IPS DF 19.7 (cell line): ENCODE data around the gene TMEM181.
"Not testable (repeated sequence)": the region's sequence is repeated elsewhere in the genome, so short reads cannot be mapped to it uniquely, and the experiment has no call there.

ENCODE experiments used
- DNase-seq: peaks from one replicate; pipeline ENCODE4 v3.0.0-alpha.2; 2013; ENCODE audit warnings: low read depth, low spot score

The TMEM181 gene

GRCh38 chr6:158559895-158560835, at the start of gene TMEM181:
Gene TMEM181 (plus strand): TSS chr6:158560091. CDS start chr6:158560225, 134 bp downstream.
- no peak for DNase-seq

- DNase-seq, result no peak
Observed at GRCh38 chr6:158512809-158513208, 47.1 kb upstream of the TMEM181 start.

GRCh38 chr6:158514176-158514575, 45.7 kb upstream of the TMEM181 start:
- no peak for DNase-seq

- no peak for DNase-seq
Observed at GRCh38 chr6:158514991-158515390, 44.9 kb upstream of the TMEM181 start.

- DNase-seq, result no peak
Observed at GRCh38 chr6:158516098-158516497, 43.8 kb upstream of the TMEM181 start.

GRCh38 chr6:158517038-158517437, 42.9 kb upstream of the TMEM181 start:
- no peak for DNase-seq

- DNase-seq, result no peak
Observed at GRCh38 chr6:158517581-158517980, 42.3 kb upstream of the TMEM181 start.

- peak; percentile 88 for DNase-seq
Observed at GRCh38 chr6:158518191-158519127, 41.4 kb upstream of the TMEM181 start.

GRCh38 chr6:158519300-158519699, 40.6 kb upstream of the TMEM181 start:
- no peak for DNase-seq

- DNase-seq, result no peak
Observed at GRCh38 chr6:158519761-158520160, 40.1 kb upstream of the TMEM181 start.

- not testable (repeated sequence) for DNase-seq
Observed at GRCh38 chr6:158520975-158521374, 38.9 kb upstream of the TMEM181 start.

GRCh38 chr6:158521759-158522158, 38.1 kb upstream of the TMEM181 start:
- no peak for DNase-seq

- DNase-seq, result no peak
Observed at GRCh38 chr6:158522616-158523015, 37.3 kb upstream of the TMEM181 start.

- no peak for DNase-seq
Observed at GRCh38 chr6:158524311-158524710, 35.6 kb upstream of the TMEM181 start.

- not testable (repeated sequence) for DNase-seq
Observed at GRCh38 chr6:158527858-158528257, 32.0 kb upstream of the TMEM181 start.

GRCh38 chr6:158528826-158529225, 31.1 kb upstream of the TMEM181 start:
- DNase-seq, result no peak

GRCh38 chr6:158529629-158530028, 30.3 kb upstream of the TMEM181 start:
- no peak for DNase-seq

GRCh38 chr6:158531566-158531965, 28.3 kb upstream of the TMEM181 start:
- DNase-seq, result no peak

GRCh38 chr6:158531970-158532369, 27.9 kb upstream of the TMEM181 start:
- DNase-seq, result no peak

GRCh38 chr6:158536084-158536890, 23.6 kb upstream of the TMEM181 start:
- DNase-seq, result no peak
